K562 (cell line): ENCODE measurements around the gene CSKMT. TPM values are rescaled to one million over a fixed set of nuclear protein-coding genes. Genes with fewer than 3 reads are reported as not detected.

Experiments
- ATAC-seq: fragments of 200-7000 bp; cut with Tn5 transposase; 3 replicates; pipeline ENCODE4 v1.9.1; 2020; ENCODE audit warnings: moderate library complexity
- BruUV-seq: library from RNA; stranded (reverse); fragments of 400-500 nt; replicated peaks from 2 replicates; lab custom pipeline; 2021; lab: Mats Ljungman, UMichigan
- CTCF ChIA-PET: fragments of 300-600 bp; formaldehyde crosslinking; extraction: SDS; loops from one replicate; lab custom pipeline; 2021; ENCODE audit warnings: low intra/inter-chr PET ratio; lab: Yijun Ruan, JAX
- POLR2A ChIA-PET: fragments of 300-600, 350-650 bp; sonication (Branson Sonifier 250); formaldehyde crosslinking; extraction: SDS; loops from one replicate; lab custom pipeline; 2021; ENCODE audit warnings: antibody characterized with exemption, inconsistent platforms; lab: Yijun Ruan, JAX
- DNase-seq, 4 experiments: peaks; one replicate each; pipeline versions ENCODE4 v3.0.0 to v3.0.0-alpha.2; 2011 to 2018; ENCODE audit warnings: low spot score in 3 of 4, mixed read lengths in 3 of 4; ENCODE audit errors: extremely low read depth in 1 of 4
- FAIRE-seq: peaks from 2 replicates; lab custom pipeline; 2011; peaks lifted over from hg19 to GRCh38; lab: Jason Lieb, UNC
- H2AFZ ChIP-seq: 2 replicates; pipeline ENCODE4 v1.6.0; 2011; ENCODE audit warnings: low read depth, low read length, control low read depth, inconsistent platforms
- H3K27ac ChIP-seq: fragments of 200-600 bp; 3 replicates; pipeline ENCODE4 v1.8.0; 2011; ENCODE audit warnings: low read depth, mild to moderate bottlenecking, control low read depth, inconsistent platforms, low read length, moderate library complexity, mixed read lengths; ENCODE audit errors: extremely low read depth
- H3K27me3 ChIP-seq, 2 experiments: fragments of 300-600 bp in 1 of 2; 2 replicates in 1 of 2; 3 replicates in 1 of 2; pipeline versions ENCODE4 v1.6.0 to v1.8.0; 2011; ENCODE audit warnings: inconsistent platforms in 2 of 2, low read length in 2 of 2, mild to moderate bottlenecking in 1 of 2, mixed read lengths in 1 of 2, moderate library complexity in 1 of 2; ENCODE audit not compliant: control insufficient read depth in 2 of 2, insufficient read depth in 2 of 2
- H3K36me3 ChIP-seq: fragments of 300-600 bp; 3 replicates; pipeline ENCODE4 v1.8.0; 2011; ENCODE audit warnings: mild to moderate bottlenecking, low read length, inconsistent platforms; ENCODE audit not compliant: control insufficient read depth, insufficient read depth
- H3K4me1 ChIP-seq, 2 experiments: fragments of 200-600 bp in 1 of 2; replicated peaks in 1 of 2; 2 replicates in 1 of 2; 3 replicates in 1 of 2; pipeline versions ENCODE4 v1.5.1 to v1.8.0; 2011; ENCODE audit warnings: inconsistent platforms in 2 of 2, low read length in 2 of 2, mild to moderate bottlenecking in 1 of 2, mixed read lengths in 1 of 2, moderate library complexity in 1 of 2; ENCODE audit not compliant: control insufficient read depth in 2 of 2, insufficient read depth in 2 of 2
- H3K4me2 ChIP-seq: 2 replicates; pipeline ENCODE4 v1.6.1; 2011; ENCODE audit warnings: low read length, control low read depth, inconsistent platforms, mixed read lengths; ENCODE audit not compliant: insufficient read depth
- H3K4me3 ChIP-seq: fragments of 200-600 bp; sonication (generic), shearing (Covaris generic); 2 replicates; pipeline ENCODE4 v1.5.1; 2016; ENCODE audit warnings: control low read depth, inconsistent platforms
- H3K79me2 ChIP-seq: fragments of 200-600 bp; 3 replicates; pipeline ENCODE4 v1.8.0; 2011; ENCODE audit warnings: low read length, inconsistent platforms; ENCODE audit not compliant: control insufficient read depth, insufficient read depth
- H3K9ac ChIP-seq, 2 experiments: 2 replicates each; pipeline versions ENCODE4 v1.6.0 to v1.6.1; 2011; ENCODE audit warnings: low read depth in 2 of 2, low read length in 2 of 2, control low read depth in 1 of 2, inconsistent platforms in 1 of 2, mild to moderate bottlenecking in 1 of 2, mixed read lengths in 1 of 2; ENCODE audit not compliant: insufficient read depth in 1 of 2
- H3K9me1 ChIP-seq: one replicate; pipeline ENCODE4 v1.6.0; 2011; ENCODE audit warnings: inconsistent platforms, mild to moderate bottlenecking, low read length, moderate library complexity; ENCODE audit not compliant: control insufficient read depth, insufficient read depth
- H3K9me3 ChIP-seq: replicated peaks from 2 replicates; pipeline ENCODE4 v1.5.1; 2011; ENCODE audit warnings: low read depth, low read length, inconsistent platforms; ENCODE audit not compliant: control insufficient read depth, insufficient read depth
- H4K20me1 ChIP-seq: replicated peaks from 2 replicates; pipeline ENCODE4 v1.6.1; 2011; ENCODE audit warnings: low read length, inconsistent platforms, mixed read lengths; ENCODE audit not compliant: control insufficient read depth, insufficient read depth
- CSDE1 ChIP-seq, 2 experiments: fragments of 450-650 bp; IDR thresholded peaks; 2 replicates each; pipeline ENCODE4 v1.6.1; 2016; ENCODE audit warnings: mild to moderate bottlenecking in 1 of 2
- KLF6 ChIP-seq: fragments of 250-450 bp; sonication (Bioruptor Pico); IDR thresholded peaks from 2 replicates; pipeline ENCODE4 v1.4.0; 2020; ENCODE audit warnings: mild to moderate bottlenecking, moderate library complexity, borderline replicate concordance
- MEF2D ChIP-seq: conservative IDR thresholded peaks from 2 replicates; pipeline ENCODE4 v1.6.1; 2016; ENCODE audit warnings: low read depth, missing genetic modification characterization, missing compliant biosample characterization
- ZFP30 ChIP-seq: fragments of 250-450 bp; sonication (Bioruptor Pico); IDR thresholded peaks from 2 replicates; pipeline ENCODE4 v1.8.0; 2022; ENCODE audit warnings: moderate library complexity, mild to moderate bottlenecking, inconsistent platforms, borderline replicate concordance
- ZNF3 ChIP-seq: fragments of 250-450 bp; sonication (Bioruptor Pico); IDR thresholded peaks from 2 replicates; pipeline ENCODE4 v1.5.0; 2021; ENCODE audit warnings: mild to moderate bottlenecking, moderate library complexity
- WGBS: fragments of 100-300 bp; shearing (Covaris generic); methylation state at CpG from one replicate; pipeline ENCODE4 v1.1.6; 2016; ENCODE audit warnings: low coverage, mixed read lengths; ENCODE audit not compliant: insufficient coverage; ENCODE audit errors: missing lambda C conversion rate; 5-methylcytosine and 5-hydroxymethylcytosine counted together
- in situ Hi-C: fragments of 300-500 bp; cut with MboI; formaldehyde crosslinking; loops from 4 replicates; pipeline ENCODE4 v1.15.0; 2018; ENCODE audit warnings: inconsistent platforms, mixed read lengths
- intact Hi-C: fragments of 100-400 bp; cut with micrococcal nuclease; formaldehyde crosslinking; loops from 2 replicates; pipeline ENCODE4 v1.14.2; 2022
- polyA plus RNA-seq, 8 experiments: library from polyadenylated mRNA; depleted of rRNA in 4 of 8; stranded (reverse) in 5 of 8; unstranded in 3 of 8; fragments of >200 nt; fragmentation: Nextera tagmentation in 2 of 8; fragmentation: Illumina TruSeq in 1 of 8; extraction: Ambion mirVana in 2 of 8; extraction: Trizol in 1 of 8; gene quantifications; 2 replicates each; pipeline versions ENCODE4 v1.2.1 to v1.2.3, GENCODE V29; 2011 to 2014; ENCODE audit warnings: inconsistent platforms in 1 of 8, missing spikeins in 1 of 8
- total RNA-seq, 7 experiments: library from RNA; depleted of rRNA in 6 of 7; stranded (reverse); fragments of >200 nt in 6 of 7; fragmentation: Illumina TruSeq in 2 of 7; extraction: Trizol in 2 of 7; gene quantifications; 2 replicates each; pipeline versions ENCODE4 v1.2.1 to v1.2.3, GENCODE V29; 2011 to 2021; ENCODE audit warnings: low replicate concordance in 1 of 7
- TF ChIP-seq, protein P1 (sequence below): sonication (generic); formaldehyde crosslinking; IDR thresholded peaks from 2 replicates; pipeline ENCODE4 v1.8.0; 2023; ENCODE audit warnings: mild to moderate bottlenecking, missing genetic modification reagents
- TF ChIP-seq, protein P2 (sequence below): fragments of 250-450 bp; sonication (Bioruptor Pico); IDR thresholded peaks from 2 replicates; pipeline ENCODE4 v1.5.0; 2021
- TF ChIP-seq, protein P3 (sequence below): fragments of 250-450 bp; sonication (Bioruptor Pico); IDR thresholded peaks from 2 replicates; pipeline ENCODE4 v1.4.0; 2020; ENCODE audit warnings: mild to moderate bottlenecking

CSKMT gene
- total and polyA plus RNA-seq, 9 of the 15 experiments (the other 6 are each of a cell fraction or from before 2014, with no cell fraction given) = 10.3 to 108 (median 27.2) TPM

DNA sequence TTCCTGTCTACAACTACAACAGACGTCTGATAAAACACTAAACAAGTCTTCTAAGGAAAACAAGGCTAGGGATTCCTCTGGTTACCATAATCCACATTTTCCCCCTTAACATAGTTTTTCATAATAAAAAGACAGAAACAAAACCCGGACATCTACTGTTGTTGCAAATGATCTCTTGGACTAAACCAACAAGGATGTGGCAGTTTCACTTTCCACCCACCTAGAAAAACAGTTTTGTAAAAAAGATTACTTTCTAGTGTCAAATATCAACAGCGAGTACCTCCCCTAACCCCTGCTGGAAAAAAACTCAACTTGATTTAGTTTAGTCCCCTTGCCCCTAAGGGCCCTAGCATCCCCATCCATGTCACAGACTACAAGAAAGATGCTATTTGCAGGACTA, 47.7 kb downstream of the CSKMT start:
- POLR2A ChIA-PET = interaction anchor here (0.6 to 1.5 kb wide), 2 partner anchors 10 to 18 kb away, joined by 3 read pairs; no protein-coding TSS in a partner anchor
- ATAC-seq (no peak), DNase-seq (no peak), FAIRE-seq (no peak)
- no peaks in the 10 kb centered on the region for H3K9me3 ChIP-seq
- peaks cover 4% of the 10 kb centered on the region; the same call in 1 of the 2 replicates for H4K20me1 ChIP-seq
- H3K79me2 ChIP-seq = peaks cover 20% of the 10 kb centered on the region; the same call in 2 of the 3 replicates
- TF ChIP-seq, protein P1, sequence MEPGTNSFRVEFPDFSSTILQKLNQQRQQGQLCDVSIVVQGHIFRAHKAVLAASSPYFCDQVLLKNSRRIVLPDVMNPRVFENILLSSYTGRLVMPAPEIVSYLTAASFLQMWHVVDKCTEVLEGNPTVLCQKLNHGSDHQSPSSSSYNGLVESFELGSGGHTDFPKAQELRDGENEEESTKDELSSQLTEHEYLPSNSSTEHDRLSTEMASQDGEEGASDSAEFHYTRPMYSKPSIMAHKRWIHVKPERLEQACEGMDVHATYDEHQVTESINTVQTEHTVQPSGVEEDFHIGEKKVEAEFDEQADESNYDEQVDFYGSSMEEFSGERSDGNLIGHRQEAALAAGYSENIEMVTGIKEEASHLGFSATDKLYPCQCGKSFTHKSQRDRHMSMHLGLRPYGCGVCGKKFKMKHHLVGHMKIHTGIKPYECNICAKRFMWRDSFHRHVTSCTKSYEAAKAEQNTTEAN (CRISPR knock-in tag) = no peak
- no peak for TF ChIP-seq ZNF3 (CRISPR knock-in tag)
- no peak for TF ChIP-seq KLF6
- TF ChIP-seq, protein P2, sequence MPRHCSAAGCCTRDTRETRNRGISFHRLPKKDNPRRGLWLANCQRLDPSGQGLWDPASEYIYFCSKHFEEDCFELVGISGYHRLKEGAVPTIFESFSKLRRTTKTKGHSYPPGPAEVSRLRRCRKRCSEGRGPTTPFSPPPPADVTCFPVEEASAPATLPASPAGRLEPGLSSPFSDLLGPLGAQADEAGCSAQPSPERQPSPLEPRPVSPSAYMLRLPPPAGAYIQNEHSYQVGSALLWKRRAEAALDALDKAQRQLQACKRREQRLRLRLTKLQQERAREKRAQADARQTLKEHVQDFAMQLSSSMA = no peak
- no peak for TF ChIP-seq CSDE1 (IDR thresholded peaks at IDR 0.05)
- TF ChIP-seq ZFP30 = no peak
- no peak for TF ChIP-seq MEF2D (tag)
- TF ChIP-seq, protein P3, sequence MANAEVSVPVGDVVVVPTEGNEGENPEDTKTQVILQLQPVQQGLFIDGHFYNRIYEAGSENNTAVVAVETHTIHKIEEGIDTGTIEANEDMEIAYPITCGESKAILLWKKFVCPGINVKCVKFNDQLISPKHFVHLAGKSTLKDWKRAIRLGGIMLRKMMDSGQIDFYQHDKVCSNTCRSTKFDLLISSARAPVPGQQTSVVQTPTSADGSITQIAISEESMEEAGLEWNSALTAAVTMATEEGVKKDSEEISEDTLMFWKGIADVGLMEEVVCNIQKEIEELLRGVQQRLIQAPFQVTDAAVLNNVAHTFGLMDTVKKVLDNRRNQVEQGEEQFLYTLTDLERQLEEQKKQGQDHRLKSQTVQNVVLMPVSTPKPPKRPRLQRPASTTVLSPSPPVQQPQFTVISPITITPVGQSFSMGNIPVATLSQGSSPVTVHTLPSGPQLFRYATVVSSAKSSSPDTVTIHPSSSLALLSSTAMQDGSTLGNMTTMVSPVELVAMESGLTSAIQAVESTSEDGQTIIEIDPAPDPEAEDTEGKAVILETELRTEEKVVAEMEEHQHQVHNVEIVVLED = no peak
- H2AFZ ChIP-seq = no peak overlapping the region
- WGBS = 81% methylated on average over 3 of the region's 3 CpGs
- no peaks in the 10 kb centered on the region for H3K27me3 ChIP-seq
- intact Hi-C loops (no loop called here), in situ Hi-C loops (no loop called here)
- peaks cover 19 to 24% of the 10 kb centered on the region in 2 experiments; a peak in 4 of 5 replicates for H3K4me1 ChIP-seq
- H3K9me1 ChIP-seq = no peaks in the 10 kb centered on the region
- H3K27ac ChIP-seq = peak overlapping the region; percentile 39; the same call in 2 of the 3 replicates
- CTCF ChIA-PET = interaction anchor here (0.5 kb wide), 1 partner anchor 42 kb away, joined by 3 read pairs; no protein-coding TSS in a partner anchor
- no peak overlapping the region for H3K9ac ChIP-seq
- no TSS peak for BruUV-seq
- no peak overlapping the region for H3K4me3 ChIP-seq
- H3K4me2 ChIP-seq = no peak overlapping the region
- H3K36me3 ChIP-seq = peaks cover 95% of the 10 kb centered on the region
